Middle frontal gyrus (tissue), 1 donor: Measurements from ENCODE around the gene OR1F1.

Source experiments
- DNase-seq: peaks from one replicate; pipeline ENCODE4 v3.0.0-alpha.2; 2015; ENCODE audit warnings: low spot score; ENCODE audit errors: extremely low spot score

Gene OR1F1

GRCh38 chr16:3248596-3248995 lies 60.6 kb downstream of the OR1F1 start:
- DNase-seq = no peak

- DNase-seq = no peak
Observed at GRCh38 chr16:3249020-3249419, 61.0 kb downstream of the OR1F1 start.

DNA sequence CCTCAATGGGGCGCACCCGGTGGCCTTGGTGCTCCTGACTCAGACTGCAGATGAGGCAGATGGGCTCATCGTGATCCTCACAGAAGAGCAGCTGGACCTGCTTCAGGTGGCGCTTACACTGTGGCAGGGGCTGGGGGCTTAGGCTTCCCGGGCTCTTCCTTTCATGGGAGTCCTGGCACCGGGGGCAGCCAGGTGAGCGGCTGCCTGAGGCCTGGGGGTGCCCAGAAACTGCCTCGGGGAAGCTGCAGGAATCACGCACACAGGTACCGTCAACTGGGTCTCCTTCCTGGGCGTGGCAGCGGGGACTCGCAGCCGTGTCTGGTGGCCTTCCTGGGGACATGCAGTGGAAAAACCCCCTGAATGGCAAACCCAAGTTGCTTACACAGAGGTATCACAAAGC lies 61.4 kb downstream of the OR1F1 start:
- DNase-seq = no peak

DNA sequence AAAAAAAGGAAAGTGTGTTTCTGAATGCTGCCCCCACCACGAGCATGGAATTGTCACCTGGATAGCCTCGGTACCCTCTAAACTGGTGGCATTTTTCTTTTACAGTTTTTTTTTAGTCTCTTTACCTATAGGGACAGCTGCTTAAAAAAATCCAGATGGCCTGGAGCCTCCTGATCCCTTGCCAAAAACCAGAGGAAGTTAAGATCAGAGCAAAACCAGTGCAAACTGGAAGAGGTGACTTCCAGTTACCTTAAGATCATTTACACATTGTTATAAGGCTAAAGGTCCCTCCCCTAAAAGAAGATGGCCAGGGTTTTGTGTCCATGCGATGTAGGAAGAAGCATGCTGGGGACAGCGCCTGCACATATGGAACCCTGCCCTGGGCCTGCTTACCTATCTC lies 65.0 kb downstream of the OR1F1 start:
- no peak for DNase-seq

DNA sequence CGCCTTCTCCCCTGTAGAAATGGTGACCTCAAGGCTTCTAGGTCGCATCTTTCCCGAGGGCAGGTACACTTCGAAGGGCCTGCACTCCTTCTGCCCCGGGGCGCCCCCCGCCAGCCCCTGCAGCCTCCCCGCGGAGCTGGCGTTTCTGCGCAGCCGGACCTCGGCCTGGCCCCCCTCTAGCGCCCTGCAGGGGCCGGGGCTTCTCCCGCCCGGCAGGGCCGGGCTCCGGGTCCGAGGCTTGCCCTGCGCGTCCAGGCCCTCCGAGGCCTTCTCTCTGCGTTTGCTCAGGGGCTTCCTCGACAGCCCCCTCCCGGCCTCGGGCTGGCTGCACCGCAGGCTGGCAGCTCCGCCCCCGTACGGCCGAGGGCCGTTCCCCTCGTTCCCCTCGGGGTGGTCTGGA lies 66.3 kb downstream of the OR1F1 start:
- no peak for DNase-seq
